Subcutaneous abdominal adipose tissue (tissue), 5 donors: ENCODE results near the gene OVCH2.
A peak's percentile ranks its signal among the peaks of the same experiment; 100 is the strongest.

Experiments
- H3K27ac ChIP-seq: one replicate; pipeline ENCODE4 v1.7.0; 2013; ENCODE audit warnings: low read depth, mild to moderate bottlenecking, inconsistent platforms, low read length, moderate library complexity
- H3K27me3 ChIP-seq, 5 donors: one replicate each; pipeline ENCODE4 v1.7.0; 2013; ENCODE audit warnings: low read length in 5 of 5, inconsistent platforms in 1 of 5; ENCODE audit not compliant: control insufficient read depth in 5 of 5, insufficient read depth in 4 of 5
- H3K36me3 ChIP-seq, 5 donors: one replicate each; pipeline ENCODE4 v1.7.0; 2013; ENCODE audit warnings: low read length in 5 of 5; ENCODE audit not compliant: control insufficient read depth in 5 of 5, insufficient read depth in 5 of 5
- H3K4me1 ChIP-seq, 5 donors: one replicate each; pipeline ENCODE4 v1.7.0; 2013; ENCODE audit warnings: low read length in 5 of 5, mild to moderate bottlenecking in 3 of 5, moderate library complexity in 1 of 5; ENCODE audit not compliant: control insufficient read depth in 5 of 5, insufficient read depth in 5 of 5
- H3K4me3 ChIP-seq, 5 donors: one replicate each; pipeline ENCODE4 v1.7.0; 2013; ENCODE audit warnings: low read length in 5 of 5, low read depth in 1 of 5
- H3K9ac ChIP-seq, 5 donors: one replicate each; pipeline ENCODE4 v1.7.0; 2013; ENCODE audit warnings: low read length in 5 of 5, mild to moderate bottlenecking in 4 of 5, moderate library complexity in 3 of 5
- H3K9me3 ChIP-seq, 5 donors: one replicate each; pipeline ENCODE4 v1.7.0; 2013; ENCODE audit warnings: low read length in 5 of 5; ENCODE audit not compliant: control insufficient read depth in 5 of 5
- donor health status: healthy.
- donor health status: healthy.
- donor health status: healthy.
- donor health status: healthy.
- donor health status: healthy.

Gene OVCH2

GRCh38 chr11:7672960-7673723 lies 33.1 kb downstream of the OVCH2 start, which contains the start of gene CYB5R2:
Gene CYB5R2, minus strand, starts transcription at chr11:7673500. Its CDS starts 675 bp downstream, at chr11:7672825.
- Histone ChIP-seq H3K27me3 (peaks cover 0 to 15% (median 4%) of the 10 kb centered on the region in 5 donors), H3K27ac (no peak within 1 kb of the TSS), H3K9me3 (no peaks in the 10 kb centered on the region), H3K4me1 (peaks cover 3 to 27% (median 23%) of the 10 kb centered on the region in 5 donors), H3K4me3 (peak within 1 kb of the TSS; percentile 58 to 70 (median 62)), H3K36me3 (no peaks in the 10 kb centered on the region), H3K9ac (peak within 1 kb of the TSS in 3 of 5 donors; percentile 43 to 65 (median 64))

GRCh38 chr11:7672276-7672959 lies 33.9 kb downstream of the OVCH2 start:
- Histone ChIP-seq H3K36me3 (peaks cover 0 to 4% (median 0%) of the 10 kb centered on the region in 5 donors), H3K27me3 (peaks cover 0 to 15% (median 4%) of the 10 kb centered on the region in 5 donors), H3K9me3 (no peaks in the 10 kb centered on the region), H3K4me3 (peak overlapping the region in 3 of 5 donors; percentile 58 to 70 (median 68)), H3K4me1 (peaks cover 3 to 29% (median 25%) of the 10 kb centered on the region in 5 donors), H3K9ac (peak overlapping the region in 1 of 5 donors; percentile 27), H3K27ac (no peak overlapping the region)

- Histone ChIP-seq H3K36me3 (peaks cover 0 to 10% (median 3%) of the 10 kb centered on the region in 5 donors), H3K27ac (no peak overlapping the region), H3K27me3 (peaks cover 0 to 15% (median 4%) of the 10 kb centered on the region in 5 donors), H3K4me1 (peaks cover 3 to 29% (median 25%) of the 10 kb centered on the region in 5 donors), H3K9ac (no peak overlapping the region), H3K9me3 (no peaks in the 10 kb centered on the region), H3K4me3 (no peak overlapping the region)
These were observed 34.7 kb downstream of the OVCH2 start for GRCh38 chr11:7671347-7672215.

GRCh38 chr11:7670641-7671040 lies 35.6 kb downstream of the OVCH2 start:
- no peak overlapping the region for H3K4me3 ChIP-seq
- peaks cover 0 to 14% (median 5%) of the 10 kb centered on the region in 5 donors for H3K36me3 ChIP-seq
- peaks cover 0 to 15% (median 4%) of the 10 kb centered on the region in 5 donors for H3K27me3 ChIP-seq
- H3K9ac ChIP-seq = no peak overlapping the region
- no peak overlapping the region for H3K27ac ChIP-seq
- H3K4me1 ChIP-seq = peaks cover 3 to 31% (median 25%) of the 10 kb centered on the region in 5 donors
- no peaks in the 10 kb centered on the region for H3K9me3 ChIP-seq

GRCh38 chr11:7668911-7669310 lies 37.4 kb downstream of the OVCH2 start:
- Histone ChIP-seq H3K9ac (no peak overlapping the region), H3K36me3 (peaks cover 0 to 22% (median 6%) of the 10 kb centered on the region in 5 donors), H3K9me3 (no peaks in the 10 kb centered on the region), H3K27ac (no peak overlapping the region), H3K27me3 (peaks cover 0 to 15% (median 4%) of the 10 kb centered on the region in 5 donors), H3K4me1 (peaks cover 3 to 26% (median 21%) of the 10 kb centered on the region in 5 donors), H3K4me3 (no peak overlapping the region)

- Histone ChIP-seq H3K4me1 (peaks cover 3 to 22% (median 17%) of the 10 kb centered on the region in 5 donors), H3K9me3 (no peaks in the 10 kb centered on the region), H3K9ac (no peak overlapping the region), H3K4me3 (no peak overlapping the region), H3K27ac (no peak overlapping the region), H3K36me3 (peaks cover 0 to 22% (median 6%) of the 10 kb centered on the region in 5 donors), H3K27me3 (peaks cover 0 to 15% (median 4%) of the 10 kb centered on the region in 5 donors)
These were observed 37.8 kb downstream of the OVCH2 start for GRCh38 chr11:7668464-7668863.

GRCh38 chr11:7667460-7667859 lies 38.8 kb downstream of the OVCH2 start:
- Histone ChIP-seq H3K36me3 (peaks cover 0 to 22% (median 6%) of the 10 kb centered on the region in 5 donors), H3K4me1 (peaks cover 0 to 14% (median 9%) of the 10 kb centered on the region in 5 donors), H3K27ac (no peak overlapping the region), H3K9me3 (no peaks in the 10 kb centered on the region), H3K9ac (no peak overlapping the region), H3K27me3 (peaks cover 0 to 7% (median 0%) of the 10 kb centered on the region in 5 donors), H3K4me3 (no peak overlapping the region)

- H3K9ac ChIP-seq = no peak overlapping the region
- no peaks in the 10 kb centered on the region for H3K9me3 ChIP-seq
- H3K36me3 ChIP-seq = peaks cover 0 to 22% (median 6%) of the 10 kb centered on the region in 5 donors
- no peak overlapping the region for H3K27ac ChIP-seq
- peaks cover 0 to 12% (median 8%) of the 10 kb centered on the region in 5 donors for H3K4me1 ChIP-seq
- no peak overlapping the region for H3K4me3 ChIP-seq
- no peaks in the 10 kb centered on the region for H3K27me3 ChIP-seq
These were observed 39.9 kb downstream of the OVCH2 start for GRCh38 chr11:7666292-7666866.
